H1 (cell line): ENCODE results near the gene CDKN2B-AS1. TPM values are rescaled to one million over a fixed set of nuclear protein-coding genes. Genes with fewer than 3 reads are reported as not detected.

Experiments
- CTCF ChIA-PET: fragments of 300-600 bp; sonication (Branson Sonifier 250); formaldehyde crosslinking; loops from one replicate; lab custom pipeline; 2021; ENCODE audit not compliant: partially characterized antibody; lab: Charles Lee
- POLR2A ChIA-PET: fragments of 300-600 bp; sonication (Branson Sonifier 250); formaldehyde crosslinking; loops from one replicate; lab custom pipeline; 2021; ENCODE audit warnings: inconsistent platforms; ENCODE audit not compliant: partially characterized antibody; lab: Charles Lee
- DNase-seq, 2 experiments: peaks; one replicate each; pipeline versions ENCODE4 v3.0.0 to v3.0.0-alpha.2; 2010 to 2022; ENCODE audit warnings: low spot score in 2 of 2, low read depth in 1 of 2, mixed read lengths in 1 of 2
- FAIRE-seq: peaks from 2 replicates; lab custom pipeline; 2011; peaks lifted over from hg19 to GRCh38; lab: Jason Lieb, UNC
- H2AFZ ChIP-seq: 2 replicates; pipeline ENCODE4 v1.8.1; 2012; ENCODE audit warnings: low read length, inconsistent platforms
- H2AK5ac ChIP-seq: 2 replicates; pipeline ENCODE4 v1.6.1; 2013; ENCODE audit warnings: low read depth, low read length
- H2BK120ac ChIP-seq: replicated peaks from 2 replicates; pipeline ENCODE3; 2013; ENCODE audit warnings: low read depth, low read length, inconsistent platforms
- H2BK12ac ChIP-seq: 2 replicates; pipeline ENCODE4 v1.6.1; 2013; ENCODE audit warnings: low read depth, low read length
- H2BK15ac ChIP-seq: 2 replicates; pipeline ENCODE4 v1.6.1; 2013; ENCODE audit warnings: low read length
- H2BK20ac ChIP-seq: 2 replicates; pipeline ENCODE4 v1.6.1; 2013; ENCODE audit warnings: low read length
- H2BK5ac ChIP-seq: 2 replicates; pipeline ENCODE4 v1.6.1; 2013; ENCODE audit warnings: low read depth, low read length
- H3K14ac ChIP-seq: 2 replicates; pipeline ENCODE4 v1.6.1; 2013; ENCODE audit warnings: inconsistent platforms; ENCODE audit not compliant: insufficient read length
- H3K18ac ChIP-seq: 2 replicates; pipeline ENCODE4 v1.6.1; 2013; ENCODE audit warnings: low read length; ENCODE audit errors: extremely low read depth
- H3K23ac ChIP-seq: 2 replicates; pipeline ENCODE4 v1.6.1; 2013; ENCODE audit warnings: inconsistent platforms; ENCODE audit not compliant: insufficient read length
- H3K23me2 ChIP-seq: 2 replicates; pipeline ENCODE4 v1.6.1; 2013; ENCODE audit warnings: low read depth, low read length
- H3K27ac ChIP-seq: 2 replicates; pipeline ENCODE4 v1.6.1; 2011; ENCODE audit warnings: low read depth, low read length, inconsistent platforms
- H3K27me3 ChIP-seq, 4 experiments: replicated peaks in 1 of 4; 1 replicate in 1 of 4; 2 replicates in 3 of 4; pipeline versions ENCODE4 v1.6.1 to v1.8.1; 2011 to 2013; ENCODE audit warnings: low read length in 3 of 4, mild to moderate bottlenecking in 3 of 4, inconsistent platforms in 2 of 4, mixed read lengths in 2 of 4, moderate library complexity in 1 of 4; ENCODE audit not compliant: control insufficient read depth in 3 of 4, insufficient read depth in 3 of 4; ENCODE audit errors: extremely low read depth in 1 of 4
- H3K36me3 ChIP-seq, 4 experiments: 2 replicates each; pipeline versions ENCODE4 v1.6.1 to v1.8.1; 2011 to 2013; ENCODE audit warnings: mild to moderate bottlenecking in 4 of 4, low read length in 3 of 4, moderate library complexity in 2 of 4, control low read depth in 1 of 4, inconsistent platforms in 1 of 4; ENCODE audit not compliant: insufficient read depth in 4 of 4, control insufficient read depth in 2 of 4
- H3K4ac ChIP-seq: replicated peaks from 2 replicates; pipeline ENCODE3; 2013; ENCODE audit warnings: low read length, low read depth, mixed read lengths, inconsistent platforms; ENCODE audit not compliant: insufficient read length
- H3K4me1 ChIP-seq, 4 experiments: replicated peaks in 1 of 4; 1 replicate in 1 of 4; 2 replicates in 3 of 4; pipeline versions ENCODE4 v1.6.1 to v1.8.1; 2011 to 2013; ENCODE audit warnings: low read length in 3 of 4, inconsistent platforms in 2 of 4, mixed read lengths in 1 of 4; ENCODE audit not compliant: insufficient read depth in 4 of 4, control insufficient read depth in 3 of 4
- H3K4me2 ChIP-seq, 2 experiments: 2 replicates each; pipeline versions ENCODE4 v1.6.1 to v1.8.1; 2011 to 2013; ENCODE audit warnings: low read depth in 2 of 2, low read length in 2 of 2, control low read depth in 1 of 2, inconsistent platforms in 1 of 2, mild to moderate bottlenecking in 1 of 2; ENCODE audit not compliant: insufficient read depth in 1 of 2
- H3K4me3 ChIP-seq, 4 experiments: fragments of 200-600, 300-600 bp in 1 of 4; sonication (generic), shearing (Covaris generic), sonication (Bioruptor Twin) in 1 of 4; 2 replicates each; pipeline versions ENCODE4 v1.5.1 to v1.8.1; 2011 to 2016; ENCODE audit warnings: low read length in 4 of 4, low read depth in 3 of 4, control low read depth in 2 of 4, inconsistent platforms in 2 of 4, mild to moderate bottlenecking in 2 of 4, mixed read lengths in 1 of 4, moderate library complexity in 1 of 4; ENCODE audit not compliant: insufficient read depth in 2 of 4; ENCODE audit errors: extremely low read depth in 1 of 4
- H3K56ac ChIP-seq: replicated peaks from 2 replicates; pipeline ENCODE3; 2013; ENCODE audit warnings: low read depth, mild to moderate bottlenecking, mixed read lengths, low read length, inconsistent platforms; ENCODE audit not compliant: insufficient read length
- H3K79me1 ChIP-seq: 2 replicates; pipeline ENCODE4 v1.6.1; 2013; ENCODE audit warnings: low read depth, low read length, control low read depth
- H3K79me2 ChIP-seq, 2 experiments: 2 replicates each; pipeline versions ENCODE4 v1.6.1 to v1.8.1; 2012 to 2013; ENCODE audit warnings: low read length in 2 of 2, mild to moderate bottlenecking in 2 of 2, inconsistent platforms in 1 of 2; ENCODE audit not compliant: insufficient read depth in 2 of 2, control insufficient read depth in 1 of 2
- H3K9ac ChIP-seq, 4 experiments: replicated peaks in 1 of 4; 1 replicate in 1 of 4; 2 replicates in 3 of 4; pipeline versions ENCODE4 v1.6.1 to v1.8.1; 2011 to 2013; ENCODE audit warnings: low read depth in 3 of 4, low read length in 3 of 4, control low read depth in 2 of 4, mild to moderate bottlenecking in 2 of 4, moderate library complexity in 2 of 4, inconsistent platforms in 1 of 4; ENCODE audit errors: extremely low read depth in 1 of 4
- H3K9me3 ChIP-seq, 2 experiments: 2 replicates each; pipeline versions ENCODE4 v1.6.1 to v1.8.1; 2012 to 2013; ENCODE audit warnings: mild to moderate bottlenecking in 2 of 2, moderate library complexity in 2 of 2, control low read depth in 1 of 2, inconsistent platforms in 1 of 2, low read depth in 1 of 2, low read length in 1 of 2, mixed read lengths in 1 of 2; ENCODE audit not compliant: insufficient read depth in 2 of 2
- H4K20me1 ChIP-seq, 2 experiments: replicated peaks in 1 of 2; 2 replicates each; pipeline versions ENCODE3 to v1.8.1; 2011 to 2013; ENCODE audit warnings: inconsistent platforms in 2 of 2, low read length in 2 of 2, mild to moderate bottlenecking in 1 of 2; ENCODE audit not compliant: insufficient read depth in 2 of 2, control insufficient read depth in 1 of 2
- H4K5ac ChIP-seq: 2 replicates; pipeline ENCODE4 v1.6.1; 2013; ENCODE audit warnings: low read length, low read depth, mixed read lengths, inconsistent platforms; ENCODE audit not compliant: insufficient read length
- H4K8ac ChIP-seq: 2 replicates; pipeline ENCODE4 v1.8.0; 2013; ENCODE audit warnings: mild to moderate bottlenecking, moderate library complexity, low read length, inconsistent platforms; ENCODE audit not compliant: insufficient read depth; ENCODE audit errors: extremely low read depth
- H4K91ac ChIP-seq: replicated peaks from 2 replicates; pipeline ENCODE3; 2013; ENCODE audit warnings: low read length, mixed read lengths, inconsistent platforms; ENCODE audit not compliant: insufficient read length
- E2F6 ChIP-seq: IDR thresholded peaks from 2 replicates; pipeline ENCODE4 v1.6.1; 2012; ENCODE audit warnings: inconsistent platforms
- EGR1 ChIP-seq: IDR thresholded peaks from 2 replicates; pipeline ENCODE4 v1.6.1; 2011; ENCODE audit warnings: low read depth, low read length, borderline replicate concordance
- HDAC6 ChIP-seq: IDR thresholded peaks from one replicate; pipeline ENCODE4 v1.7.1; 2012; ENCODE audit warnings: low read depth, mild to moderate bottlenecking, inconsistent platforms, low read length, moderate library complexity
- NANOG ChIP-seq: IDR thresholded peaks from 2 replicates; pipeline ENCODE4 v1.6.1; 2011; ENCODE audit warnings: low read length, low read depth, mild to moderate bottlenecking, inconsistent platforms; ENCODE audit not compliant: insufficient read depth, poor library complexity, severe bottlenecking
- RNF2 ChIP-seq: fragments of 200-900, 300-1000 bp; sonication (generic); IDR thresholded peaks from 2 replicates; pipeline ENCODE4 v1.7.1; 2016; ENCODE audit warnings: borderline replicate concordance, low read depth, mild to moderate bottlenecking, antibody characterized with exemption, low read length; ENCODE audit not compliant: poor library complexity, severe bottlenecking; ENCODE audit errors: missing control alignments
- SAP30 ChIP-seq: fragments of 300-600 bp; sonication (generic); IDR thresholded peaks from 2 replicates; pipeline ENCODE4 v1.7.1; 2012; ENCODE audit warnings: low read length, moderate library complexity, mild to moderate bottlenecking, inconsistent platforms; ENCODE audit not compliant: insufficient read depth, insufficient replicate concordance
- YY1 ChIP-seq: IDR thresholded peaks from 2 replicates; pipeline ENCODE4 v1.6.1; 2011; ENCODE audit warnings: low read depth, mild to moderate bottlenecking, low read length
- ZNF274 ChIP-seq: IDR thresholded peaks from 2 replicates; pipeline ENCODE4 v1.7.0; 2012; ENCODE audit warnings: low read length, borderline replicate concordance; ENCODE audit errors: extremely low read depth
- WGBS, 2 experiments: shearing (Covaris generic) in 1 of 2; methylation state at CpG; one replicate each; pipeline versions ENCODE4 v1.1.6 to v1.1.7; 2013 to 2015; ENCODE audit warnings: low lambda C conversion rate in 2 of 2, mixed read lengths in 2 of 2, inconsistent platforms in 1 of 2, low coverage in 1 of 2, missing lambda C conversion rate in 1 of 2; ENCODE audit not compliant: insufficient replicate concordance in 2 of 2, insufficient coverage in 1 of 2, insufficient read length in 1 of 2; ENCODE audit errors: extremely low coverage in 1 of 2, missing lambda C conversion rate in 1 of 2; 5-methylcytosine and 5-hydroxymethylcytosine counted together
- polyA plus RNA-seq, 7 experiments: library from polyadenylated mRNA; depleted of rRNA in 3 of 7; stranded (reverse) in 5 of 7; unstranded in 2 of 7; fragments of >200 nt in 5 of 7; fragments of 200-250 nt in 2 of 7; gene quantifications; 1 replicate in 5 of 7; 2 replicates in 1 of 7; 4 replicates in 1 of 7; pipeline versions ENCODE4 v1.2.1 to v1.2.3, GENCODE V29; 2011 to 2013; ENCODE audit warnings: missing spikeins in 2 of 7, mixed read lengths in 2 of 7
- total RNA-seq: library from RNA; stranded (reverse); fragmentation: NEBNext Ultra II Directional; extraction: Animal tissue kit (Norgen Biotek cat#: 25700); gene quantifications from 2 replicates; pipeline ENCODE4 v1.2.1, GENCODE V29; 2021

The CDKN2B-AS1 gene
- total and polyA plus RNA-seq, 2 of the 8 experiments (the other 6 are each of a cell fraction or from before 2014, with no cell fraction given): not detected

GRCh38 chr9:22102146-22103053 is 107.8 kb downstream of the CDKN2B-AS1 start:
- Histone ChIP-seq H3K27ac (0 out of 2 replicates have a peak overlapping the region, but pooled peaks have one; percentile 24), H3K9ac (no peak overlapping the region)
- POLR2A ChIA-PET: no interaction called here

More at GRCh38 chr9:22102146-22103053, 107.8 kb downstream of the CDKN2B-AS1 start:
- TF ChIP-seq RNF2 (no peak), NANOG (no peak), HDAC6 (no peak), YY1 (no peak), SAP30 (no peak), ZNF274 (no peak), EGR1 (no peak), E2F6 (no peak)
- CTCF ChIA-PET: interaction anchor here (0.9 to 2.9 kb wide), 9 partner anchors 18 to 182 kb away, joined by 3 to 13 read pairs (median 4); partner anchors contain the start of gene CDKN2B
- no peak overlapping the region for H4K5ac ChIP-seq
- no peak overlapping the region for H2BK15ac ChIP-seq
- no peaks in the 10 kb centered on the region for H3K79me1 ChIP-seq
- H2BK12ac ChIP-seq: peak overlapping the region; percentile 77; the same call in 1 of the 2 replicates
- H4K20me1 ChIP-seq: no peaks in the 10 kb centered on the region
- WGBS, 2 experiments: 92% methylated on average over 4 of the region's 4 CpGs; no CpG with 5 or more reads in 1 of the 2 experiments
- peaks cover 0 to 7% (median 2%) of the 10 kb centered on the region in 4 experiments; a peak in 4 of 7 replicates for H3K4me1 ChIP-seq
- no peaks in the 10 kb centered on the region for H3K79me2 ChIP-seq
- H3K4me2 ChIP-seq: no peak overlapping the region
- H3K14ac ChIP-seq: no peak overlapping the region
- H3K9me3 ChIP-seq: no peaks in the 10 kb centered on the region
- no peak overlapping the region for H4K91ac ChIP-seq
- no peaks in the 10 kb centered on the region; a peak in 1 of 7 replicates for H3K27me3 ChIP-seq
- 0 out of 2 replicates have a peak overlapping the region, but pooled peaks have one; percentile 7 for H2AFZ ChIP-seq
- H4K8ac ChIP-seq: no peak overlapping the region
- H3K23me2 ChIP-seq: no peaks in the 10 kb centered on the region; the same call in 1 of the 2 replicates
- H3K4me3 ChIP-seq: no peak overlapping the region
- H3K56ac ChIP-seq: no peak overlapping the region
- no peak overlapping the region for H3K23ac ChIP-seq
- no peak overlapping the region; the same call in 1 of the 2 replicates for H2BK20ac ChIP-seq
- H2BK5ac ChIP-seq: peak overlapping the region; percentile 35; the same call in 1 of the 2 replicates
- H2AK5ac ChIP-seq: no peak overlapping the region
- no peaks in the 10 kb centered on the region for H3K36me3 ChIP-seq
- H3K18ac ChIP-seq: no peak overlapping the region
- no peak overlapping the region for H3K4ac ChIP-seq
- no peak for DNase-seq
- no peak for FAIRE-seq
- H2BK120ac ChIP-seq: no peak overlapping the region
